Measurements from ENCODE around the gene ITPR1.

The ITPR1 gene

GRCh38 chr3:4776980-4777581, 283.9 kb downstream of the ITPR1 start:
- no peak for DNase-seq (ENCODE audit: low read depth in 3 of 3)

GRCh38 chr3:4778119-4778518, 285.0 kb downstream of the ITPR1 start:
- no peak for DNase-seq (ENCODE audit: low read depth in 3 of 3)

- no peak for DNase-seq (ENCODE audit: low read depth in 3 of 3)
Observed at GRCh38 chr3:4778740-4779139, 285.6 kb downstream of the ITPR1 start.

- no peak for DNase-seq (ENCODE audit: low read depth in 3 of 3)
Observed at GRCh38 chr3:4780545-4780957, 287.4 kb downstream of the ITPR1 start.

GRCh38 chr3:4782095-4782494, 288.9 kb downstream of the ITPR1 start:
- DNase-seq (ENCODE audit: low read depth in 3 of 3), result no peak

- DNase-seq (ENCODE audit: low read depth in 3 of 3), result no peak
Observed at GRCh38 chr3:4785551-4785950, 292.4 kb downstream of the ITPR1 start.

- no peak for DNase-seq (ENCODE audit: low read depth in 3 of 3)
Observed at GRCh38 chr3:4786431-4786830, 293.3 kb downstream of the ITPR1 start.

GRCh38 chr3:4791358-4791757, 298.2 kb downstream of the ITPR1 start:
- DNase-seq (ENCODE audit: low read depth in 3 of 3), result no peak

- no peak for DNase-seq (ENCODE audit: low read depth in 3 of 3)
Observed at GRCh38 chr3:4793311-4793710, 300.2 kb downstream of the ITPR1 start.

- DNase-seq (ENCODE audit: low read depth in 3 of 3), result no peak
Observed at GRCh38 chr3:4794331-4794730, 301.2 kb downstream of the ITPR1 start.

GRCh38 chr3:4794798-4795197, 301.6 kb downstream of the ITPR1 start:
- DNase-seq (ENCODE audit: low read depth in 3 of 3), result no peak

- DNase-seq (ENCODE audit: low read depth in 3 of 3), result no peak
Observed at GRCh38 chr3:4795905-4796304, 302.8 kb downstream of the ITPR1 start.

GRCh38 chr3:4797201-4797705, 304.1 kb downstream of the ITPR1 start:
- DNase-seq (ENCODE audit: low read depth in 3 of 3), result no peak

GRCh38 chr3:4799266-4800256, 306.4 kb downstream of the ITPR1 start:
- no peak for DNase-seq (ENCODE audit: low read depth in 3 of 3)

GRCh38 chr3:4800595-4800994, 307.4 kb downstream of the ITPR1 start:
- DNase-seq (ENCODE audit: low read depth in 3 of 3), result no peak

- DNase-seq (ENCODE audit: low read depth in 3 of 3), result no peak
Observed at GRCh38 chr3:4801892-4802291, 308.7 kb downstream of the ITPR1 start.

GRCh38 chr3:4802903-4803302, 309.8 kb downstream of the ITPR1 start:
- DNase-seq (ENCODE audit: low read depth in 3 of 3), result no peak

- DNase-seq (ENCODE audit: low read depth in 3 of 3), result no peak
Observed at GRCh38 chr3:4804161-4805058, 311.3 kb downstream of the ITPR1 start.

- DNase-seq (ENCODE audit: low read depth in 3 of 3), result peak in 1 of 3 experiments; percentile 35
Observed at GRCh38 chr3:4805662-4806061, 312.5 kb downstream of the ITPR1 start.

- DNase-seq (ENCODE audit: low read depth in 3 of 3), result no peak
Observed at GRCh38 chr3:4806535-4807108, 313.5 kb downstream of the ITPR1 start.
